B cell (primary cell): ENCODE measurements around the gene PRKCH. TPM values are rescaled to one million over a fixed set of nuclear protein-coding genes. Genes with fewer than 3 reads are reported as not detected.
A peak's percentile ranks its signal among the peaks of the same experiment; 100 is the strongest.

Experiments
- ATAC-seq: fragments of 200-7000 bp; cut with Tn5 transposase; one replicate; pipeline ENCODE4 v1.10.0; 2021; ENCODE audit warnings: low read depth, mild to moderate bottlenecking, moderate number of reproducible peaks, moderate library complexity
- CTCF ChIA-PET: fragments of 350-600 bp; sonication (Branson Sonifier 250); formaldehyde crosslinking; loops from one replicate; lab custom pipeline; 2021; ENCODE audit warnings: antibody characterized with exemption, inconsistent platforms; lab: Charles Lee
- POLR2A ChIA-PET: fragments of 350-600 bp; sonication (Branson Sonifier 250); formaldehyde crosslinking; loops from one replicate; lab custom pipeline; 2021; ENCODE audit warnings: antibody characterized with exemption; lab: Charles Lee
- DNase-seq: peaks from one replicate; pipeline ENCODE4 v3.0.0; 2013
- H2AFZ ChIP-seq: 2 replicates; pipeline ENCODE4 v1.6.1; 2012; ENCODE audit warnings: mild to moderate bottlenecking, low read depth, low read length; ENCODE audit not compliant: insufficient read depth, poor library complexity, severe bottlenecking
- H3K27ac ChIP-seq, 2 donors: 1 replicate in 1 of 2; 2 replicates in 1 of 2; pipeline ENCODE4 v1.5.1; 2012 to 2013; ENCODE audit warnings: low read length in 2 of 2, mild to moderate bottlenecking in 2 of 2, moderate library complexity in 1 of 2
- H3K27me3 ChIP-seq, 4 experiments: fragments of 200-600 bp in 1 of 4; sonication (generic) in 1 of 4; replicated peaks in 1 of 4; 1 replicate in 2 of 4; 2 replicates in 2 of 4; pipeline versions ENCODE4 v1.6.1 to v1.7.0; 2013 to 2016; ENCODE audit warnings: low read length in 3 of 4, mild to moderate bottlenecking in 2 of 4, mixed read lengths in 1 of 4, moderate library complexity in 1 of 4; ENCODE audit not compliant: insufficient read depth in 4 of 4, control insufficient read depth in 3 of 4; ENCODE audit errors: control extremely low read depth in 1 of 4
- H3K36me3 ChIP-seq, 2 experiments: replicated peaks in 1 of 2; 1 replicate in 1 of 2; 2 replicates in 1 of 2; pipeline versions ENCODE4 v1.6.1 to v1.7.1; 2013; ENCODE audit warnings: low read length in 1 of 2; ENCODE audit not compliant: insufficient read depth in 2 of 2, control insufficient read depth in 1 of 2; ENCODE audit errors: control extremely low read depth in 1 of 2, extremely low read depth in 1 of 2
- H3K4me1 ChIP-seq, 2 donors: fragments of 200-600 bp in 1 of 2; sonication (generic) in 1 of 2; 1 replicate in 1 of 2; 2 replicates in 1 of 2; pipeline versions ENCODE4 v1.5.1 to v1.6.1; 2013 to 2017; ENCODE audit warnings: low read length in 2 of 2; ENCODE audit not compliant: control insufficient read depth in 2 of 2, insufficient read depth in 2 of 2
- H3K4me2 ChIP-seq: replicated peaks from 2 replicates; pipeline ENCODE3; 2012; ENCODE audit warnings: mild to moderate bottlenecking, low read depth, low read length; ENCODE audit not compliant: poor library complexity, severe bottlenecking
- H3K4me3 ChIP-seq, 5 experiments: fragments of 200-600 bp in 1 of 5; sonication (generic) in 1 of 5; 1 replicate in 3 of 5; 2 replicates in 2 of 5; pipeline versions ENCODE4 v1.5.1 to v1.7.0; 2011 to 2016; ENCODE audit warnings: low read length in 4 of 5, mild to moderate bottlenecking in 4 of 5, low read depth in 2 of 5, control low read depth in 1 of 5, moderate library complexity in 1 of 5; ENCODE audit not compliant: insufficient read depth in 1 of 5; ENCODE audit errors: control extremely low read depth in 1 of 5, extremely low read depth in 1 of 5
- H3K79me2 ChIP-seq: fragments of 200-600 bp; sonication (generic); one replicate; pipeline ENCODE4 v1.6.0; 2016; ENCODE audit warnings: low read length; ENCODE audit not compliant: control insufficient read depth, insufficient read depth
- H3K9ac ChIP-seq: fragments of 200-600 bp; sonication (generic); 2 replicates; pipeline ENCODE4 v1.6.1; 2017; ENCODE audit warnings: mild to moderate bottlenecking, low read length, moderate library complexity
- H3K9me3 ChIP-seq, 3 donors: one replicate each; pipeline versions ENCODE4 v1.6.1 to v1.7.1; 2013; ENCODE audit warnings: low read length in 2 of 3; ENCODE audit not compliant: control insufficient read depth in 2 of 3, insufficient read depth in 1 of 3; ENCODE audit errors: control extremely low read depth in 1 of 3
- H4K20me1 ChIP-seq: 2 replicates; pipeline ENCODE4 v1.6.0; 2012; ENCODE audit warnings: mild to moderate bottlenecking, low read length; ENCODE audit not compliant: insufficient read depth, control insufficient read depth, poor library complexity, severe bottlenecking
- H3K27ac Mint-ChIP-seq: one replicate; pipeline ENCODE4 v1.8.0; 2021; ENCODE audit warnings: mixed read lengths
- H3K27me3 Mint-ChIP-seq: one replicate; pipeline ENCODE4 v1.8.0; 2021; ENCODE audit warnings: mixed read lengths
- H3K4me1 Mint-ChIP-seq: one replicate; pipeline ENCODE4 v1.8.0; 2021; ENCODE audit warnings: mixed read lengths
- H3K4me3 Mint-ChIP-seq: one replicate; pipeline ENCODE4 v1.8.0; 2021; ENCODE audit warnings: mixed read lengths
- H3K9me3 Mint-ChIP-seq: one replicate; pipeline ENCODE4 v1.8.0; 2022; ENCODE audit warnings: mixed read lengths; ENCODE audit not compliant: insufficient read depth
- CTCF ChIP-seq: fragments of 200-600 bp; IDR thresholded peaks from one replicate; pipeline ENCODE4 v1.8.0; 2022; ENCODE audit warnings: antibody characterized with exemption, mild to moderate bottlenecking
- EZH2 ChIP-seq: IDR thresholded peaks from 2 replicates; pipeline ENCODE4 v1.6.1; 2012; ENCODE audit warnings: borderline replicate concordance, low read depth, mild to moderate bottlenecking, moderate library complexity, low read length; ENCODE audit not compliant: insufficient read depth, poor library complexity, severe bottlenecking
- WGBS: methylation state at CpG from one replicate; pipeline ENCODE4 v1.1.5; 2013; ENCODE audit warnings: missing lambda C conversion rate; ENCODE audit not compliant: insufficient coverage; 5-methylcytosine and 5-hydroxymethylcytosine counted together
- intact Hi-C: fragments of 100-400 bp; cut with micrococcal nuclease; formaldehyde crosslinking; loops from one replicate; pipeline ENCODE4 v1.10.0; 2022
- polyA plus RNA-seq: library from polyadenylated mRNA; depleted of rRNA; stranded (reverse); fragments of >200 nt; gene quantifications from 2 replicates; pipeline ENCODE4 v1.2.3, GENCODE V29; 2012
- total RNA-seq, 2 donors: library from RNA; stranded (reverse); fragments of 120-200 nt in 1 of 2; gene quantifications; 1 replicate in 1 of 2; 2 replicates in 1 of 2; pipeline versions ENCODE4 v1.2.3 to v1.2.4, GENCODE V29; 2013 to 2022

PRKCH gene
- total and polyA plus RNA-seq, 2 donors (not counting 1 experiment from before 2014, with no cell fraction given) = 2.0 to 5.0 TPM

GRCh38 chr14:61461808-61462275 is 140.5 kb downstream of the PRKCH start:
- no peaks in the 10 kb centered on the region for H3K27me3 Mint-ChIP-seq
- peak overlapping the region; percentile 21 for H3K4me3 Mint-ChIP-seq
- peak overlapping the region; percentile 74 for H3K27ac Mint-ChIP-seq
- H2AFZ ChIP-seq = peak overlapping the region; percentile 21
- H3K4me2 ChIP-seq = peak overlapping the region; percentile 28
- H3K4me1 ChIP-seq = peaks cover 8 to 18% of the 10 kb centered on the region in 2 donors
- H3K27ac ChIP-seq = no peak overlapping the region
- TF ChIP-seq CTCF = peak; percentile 94
- no peak for TF ChIP-seq EZH2
- peak; percentile 70 for ATAC-seq
- H3K4me1 Mint-ChIP-seq = peaks cover 30% of the 10 kb centered on the region
- H3K27me3 ChIP-seq = no peaks in the 10 kb centered on the region
- CTCF ChIA-PET = interaction anchor here (0.6 to 9.9 kb wide), 25 partner anchors 9 to 665 kb away, joined by 3 to 287 read pairs (median 6); partner anchors contain the start of gene SNAPC1
- no peaks in the 10 kb centered on the region for H3K9me3 ChIP-seq
- H3K9me3 Mint-ChIP-seq = peaks cover 5% of the 10 kb centered on the region
- peaks cover 3% of the 10 kb centered on the region for H3K79me2 ChIP-seq
- H3K9ac ChIP-seq = no peak overlapping the region
- no peaks in the 10 kb centered on the region for H4K20me1 ChIP-seq
- H3K4me3 ChIP-seq = no peak overlapping the region
- POLR2A ChIA-PET = interaction anchor here (1.0 to 1.5 kb wide), 3 partner anchors 10 to 41 kb away, joined by 3 to 8 read pairs (median 4); no protein-coding TSS in a partner anchor
- no peaks in the 10 kb centered on the region for H3K36me3 ChIP-seq
- intact Hi-C loops = loop anchor here (1.0 kb wide), 3 partner anchors 41 to 375 kb away; no protein-coding TSS in a partner anchor
- peak; percentile 80 for DNase-seq
- 82% methylated on average over 4 of the region's 7 CpGs for WGBS

- Histone ChIP-seq H3K9me3 (no peaks in the 10 kb centered on the region), H3K4me1 (peaks cover 8 to 16% of the 10 kb centered on the region in 2 donors), H3K79me2 (peaks cover 3% of the 10 kb centered on the region), H3K27me3 (no peaks in the 10 kb centered on the region), H3K4me3 (no peak overlapping the region), H2AFZ (no peak overlapping the region), H3K9ac (no peak overlapping the region), H3K36me3 (no peaks in the 10 kb centered on the region), H3K4me2 (no peak overlapping the region), H3K27ac (no peak overlapping the region), H4K20me1 (no peaks in the 10 kb centered on the region)
- Mint-ChIP-seq H3K27me3 (no peaks in the 10 kb centered on the region), H3K4me1 (peaks cover 27% of the 10 kb centered on the region), H3K9me3 (peaks cover 5% of the 10 kb centered on the region), H3K4me3 (no peak overlapping the region), H3K27ac (no peak overlapping the region)
- ChIA-PET POLR2A (interaction anchor here (1.0 to 1.5 kb wide), 2 partner anchors 14 to 41 kb away, joined by 4 to 8 read pairs; no protein-coding TSS in a partner anchor), CTCF (interaction anchor here (0.6 to 9.9 kb wide), 12 partner anchors 10 to 425 kb away, joined by 3 to 287 read pairs (median 8); partner anchors contain the start of gene SNAPC1)
- TF ChIP-seq CTCF (no peak), EZH2 (no peak)
- intact Hi-C loops = loop anchor here (1.0 kb wide), 1 partner anchor 13 kb away; no protein-coding TSS in a partner anchor
- DNase-seq (no peak), ATAC-seq (no peak)
- 87% methylated on average over 3 of the region's 4 CpGs for WGBS
Measured at GRCh38 chr14:61462566-61463193, 141.3 kb downstream of the PRKCH start.
